Endothelial cell of umbilical vein (primary cell): Measurements from ENCODE around the gene MRPS34. TPM values are rescaled to one million over a fixed set of nuclear protein-coding genes. Genes with fewer than 3 reads are reported as not detected.

ENCODE experiments used
- BruUV-seq: library from RNA; stranded (reverse); fragments of 400-500 nt; replicated peaks from 2 replicates; lab custom pipeline; 2021; lab: Mats Ljungman, UMichigan
- CTCF ChIA-PET: fragments of 300-600, 350-600 bp; sonication (Branson Sonifier 250); formaldehyde crosslinking; loops from one replicate; lab custom pipeline; 2021; ENCODE audit warnings: antibody characterized with exemption, inconsistent platforms; lab: Charles Lee
- POLR2A ChIA-PET: fragments of 300-600, 350-600 bp; sonication (Branson Sonifier 250); formaldehyde crosslinking; loops from one replicate; lab custom pipeline; 2021; ENCODE audit warnings: antibody characterized with exemption, inconsistent platforms; lab: Charles Lee
- DNase-seq: peaks from one replicate; pipeline ENCODE4 v3.0.0-alpha.2; 2011; ENCODE audit warnings: low read depth, low spot score
- FAIRE-seq: peaks from 2 replicates; lab custom pipeline; 2011; peaks lifted over from hg19 to GRCh38; lab: Jason Lieb, UNC
- H2AFZ ChIP-seq: 2 replicates; pipeline ENCODE4 v1.6.0; 2012; ENCODE audit warnings: low read depth, low read length, control low read depth, inconsistent platforms
- H3K27ac ChIP-seq: 2 replicates; pipeline ENCODE4 v1.5.1; 2011; ENCODE audit warnings: low read depth, mild to moderate bottlenecking, control low read depth, low read length, moderate library complexity; ENCODE audit not compliant: insufficient read depth
- H3K27me3 ChIP-seq, 2 experiments: 2 replicates each; pipeline versions ENCODE4 v1.6.0 to v1.6.1; 2011; ENCODE audit warnings: low read length in 2 of 2, mixed read lengths in 1 of 2; ENCODE audit not compliant: control insufficient read depth in 2 of 2, insufficient read depth in 2 of 2
- H3K36me3 ChIP-seq, 2 experiments: 2 replicates in 1 of 2; 3 replicates in 1 of 2; pipeline ENCODE4 v1.5.1; 2011; ENCODE audit warnings: low read length in 2 of 2, mild to moderate bottlenecking in 1 of 2, moderate library complexity in 1 of 2; ENCODE audit not compliant: control insufficient read depth in 2 of 2, insufficient read depth in 2 of 2; ENCODE audit errors: extremely low read depth in 1 of 2
- H3K4me1 ChIP-seq: 3 replicates; pipeline ENCODE4 v1.5.1; 2011; ENCODE audit warnings: mild to moderate bottlenecking, low read length; ENCODE audit not compliant: control insufficient read depth, insufficient read depth; ENCODE audit errors: extremely low read depth
- H3K4me2 ChIP-seq: 2 replicates; pipeline ENCODE4 v1.6.1; 2011; ENCODE audit warnings: low read length, control low read depth, mixed read lengths; ENCODE audit not compliant: insufficient read depth
- H3K4me3 ChIP-seq, 3 experiments: fragments of 200-600 bp in 1 of 3; sonication (generic), shearing (Covaris generic) in 1 of 3; replicated peaks in 1 of 3; 2 replicates each; pipeline ENCODE4 v1.5.1; 2011 to 2016; ENCODE audit warnings: control low read depth in 3 of 3, low read length in 3 of 3, mild to moderate bottlenecking in 2 of 3, inconsistent platforms in 1 of 3, low read depth in 1 of 3, moderate library complexity in 1 of 3; ENCODE audit not compliant: insufficient read depth in 1 of 3
- H3K79me2 ChIP-seq: 2 replicates; pipeline ENCODE4 v1.6.0; 2012; ENCODE audit warnings: low read length, inconsistent platforms; ENCODE audit not compliant: control insufficient read depth, insufficient read depth
- H3K9ac ChIP-seq: replicated peaks from 2 replicates; pipeline ENCODE3; 2011; ENCODE audit warnings: low read length, control low read depth; ENCODE audit not compliant: insufficient read depth; ENCODE audit errors: extremely low read depth
- H3K9me1 ChIP-seq: replicated peaks from 3 replicates; pipeline ENCODE4 v1.6.0; 2011; ENCODE audit warnings: mild to moderate bottlenecking, low read length; ENCODE audit not compliant: control insufficient read depth, insufficient read depth; ENCODE audit errors: extremely low read depth
- H3K9me3 ChIP-seq: replicated peaks from 2 replicates; pipeline ENCODE4 v1.5.1; 2012; ENCODE audit warnings: low read length, inconsistent platforms; ENCODE audit not compliant: control insufficient read depth, insufficient read depth
- H4K20me1 ChIP-seq: replicated peaks from 2 replicates; pipeline ENCODE3; 2011; ENCODE audit warnings: mild to moderate bottlenecking, low read length; ENCODE audit not compliant: control insufficient read depth, insufficient read depth; ENCODE audit errors: extremely low read depth
- EZH2 ChIP-seq: IDR thresholded peaks from 2 replicates; pipeline ENCODE4 v1.6.1; 2012; ENCODE audit warnings: borderline replicate concordance, low read depth, mild to moderate bottlenecking, moderate library complexity, low read length, inconsistent platforms; ENCODE audit not compliant: severe bottlenecking
- FOS ChIP-seq: IDR thresholded peaks from 2 replicates; pipeline ENCODE4 v1.6.1; 2011; ENCODE audit warnings: mild to moderate bottlenecking, low read length, moderate library complexity, borderline replicate concordance; ENCODE audit not compliant: insufficient read depth
- GATA2 ChIP-seq: IDR thresholded peaks from 2 replicates; pipeline ENCODE4 v1.7.0; 2011; ENCODE audit warnings: low read depth, mild to moderate bottlenecking, moderate library complexity, mixed read lengths, low read length; ENCODE audit not compliant: insufficient read length, insufficient read depth
- JUN ChIP-seq: IDR thresholded peaks from 2 replicates; pipeline ENCODE4 v1.6.1; 2011; ENCODE audit warnings: borderline replicate concordance, low read depth; ENCODE audit not compliant: insufficient read length, insufficient read depth
- MYC ChIP-seq: IDR thresholded peaks from one replicate; pipeline ENCODE4 v1.6.1; 2011; ENCODE audit warnings: mild to moderate bottlenecking, low read depth, low read length
- POLR2AphosphoS5 ChIP-seq: IDR thresholded peaks from 2 replicates; pipeline ENCODE4 v1.6.1; 2012; ENCODE audit warnings: low read depth, mild to moderate bottlenecking, control low read depth, low read length, moderate library complexity; ENCODE audit not compliant: insufficient read depth
- dilution Hi-C: fragments of 300-500 bp; cut with MboI; formaldehyde crosslinking; loops from one replicate; pipeline ENCODE4 v1.15.0; 2019; ENCODE audit warnings: low sequenced_read_pairs; ENCODE audit not compliant: extremely low pct_ligation_motif_present
- intact Hi-C: fragments of 100-400 bp; cut with micrococcal nuclease; formaldehyde crosslinking; loops from one replicate; pipeline ENCODE4 v1.10.0; 2022
- polyA plus RNA-seq, 4 experiments: library from polyadenylated mRNA; depleted of rRNA in 3 of 4; stranded (reverse) in 3 of 4; unstranded in 1 of 4; fragments of >200 nt; gene quantifications; 2 replicates each; pipeline versions ENCODE4 v1.2.1 to v1.2.3, GENCODE V29; 2011 to 2012; ENCODE audit warnings: missing spikeins in 1 of 4
- total RNA-seq: library from RNA; stranded (reverse); gene quantifications from 2 replicates; pipeline ENCODE4 v1.2.3, GENCODE V29; 2021
- TF ChIP-seq, protein P1 (sequence below), 2 donors: IDR thresholded peaks; 1 replicate in 1 of 2; 2 replicates in 1 of 2; pipeline ENCODE4 v1.5.1; 2011; ENCODE audit warnings: low read length in 2 of 2, mild to moderate bottlenecking in 2 of 2, moderate library complexity in 2 of 2, control low read depth in 1 of 2, inconsistent platforms in 1 of 2, low read depth in 1 of 2; ENCODE audit not compliant: insufficient read depth in 1 of 2; ENCODE audit errors: extremely low read depth in 1 of 2

Gene MRPS34
- total and polyA plus RNA-seq, 2 donors (not counting 3 experiments of a cell fraction or from before 2014, with no cell fraction given), result 82.1 to 102 TPM

DNA sequence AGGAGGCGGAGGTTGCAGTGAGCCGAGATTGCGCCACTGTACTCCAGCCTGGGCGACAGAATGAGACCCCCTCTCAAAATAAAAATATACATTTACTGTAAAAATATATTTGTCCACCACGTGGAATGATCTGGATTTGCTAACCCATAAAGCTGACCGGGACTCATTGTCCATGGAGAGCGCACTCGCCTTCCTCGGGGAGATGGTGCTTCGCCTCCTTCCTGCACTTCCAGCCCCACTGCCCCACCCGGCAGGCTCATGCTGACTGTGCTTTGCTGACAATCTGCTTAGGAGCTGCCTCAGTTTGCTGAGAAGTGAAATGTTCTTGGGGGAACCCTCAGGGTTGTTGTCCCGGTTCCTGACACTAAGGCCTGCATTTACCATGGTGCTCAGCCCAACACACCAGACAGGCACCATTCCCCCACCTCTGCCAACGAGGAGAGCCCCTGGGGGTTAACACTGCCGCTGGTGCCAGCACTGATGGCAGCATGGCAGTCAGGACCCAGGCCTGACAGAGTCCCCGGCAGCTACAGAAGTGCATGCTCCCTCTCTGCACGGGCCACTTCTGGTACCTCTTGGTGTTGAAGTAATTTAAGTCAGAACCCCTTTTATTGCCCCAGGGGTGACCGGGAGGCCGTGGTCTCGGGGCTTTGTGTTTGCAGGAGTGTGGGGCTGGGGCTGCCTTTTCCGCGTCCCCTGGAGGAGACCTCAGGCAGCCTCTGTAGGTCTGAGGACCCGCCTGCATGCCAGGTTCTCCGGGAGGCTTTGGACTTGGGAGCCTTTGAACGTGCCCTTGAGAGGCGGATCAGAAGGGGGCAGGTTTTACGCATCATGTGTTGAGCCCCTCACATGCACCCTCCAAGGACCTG is 12.3 kb upstream of the MRPS34 start:
- Histone ChIP-seq H3K27ac (no peak overlapping the region), H3K27me3 (no peaks in the 10 kb centered on the region), H3K4me1 (peaks cover 14% of the 10 kb centered on the region), H3K79me2 (peaks cover 25% of the 10 kb centered on the region), H3K9me1 (no peaks in the 10 kb centered on the region), H2AFZ (no peak overlapping the region), H4K20me1 (no peaks in the 10 kb centered on the region), H3K4me2 (no peak overlapping the region), H3K36me3 (peaks cover 0 to 26% of the 10 kb centered on the region in 2 experiments), H3K9me3 (no peaks in the 10 kb centered on the region), H3K9ac (no peak overlapping the region), H3K4me3 (no peak overlapping the region)
- DNase-seq (no peak), FAIRE-seq (no peak)
- intact Hi-C loops, result loop anchor here (5.0 to 10.0 kb wide), 2 partner anchors 363 to 480 kb away; partner anchors contain the start of genes UBE2I and UQCC4
- TF ChIP-seq EZH2 (no peak), FOS (no peak), JUN (no peak), MYC (no peak), POLR2AphosphoS5 (no peak), GATA2 (no peak)
- TF ChIP-seq, protein P1, sequence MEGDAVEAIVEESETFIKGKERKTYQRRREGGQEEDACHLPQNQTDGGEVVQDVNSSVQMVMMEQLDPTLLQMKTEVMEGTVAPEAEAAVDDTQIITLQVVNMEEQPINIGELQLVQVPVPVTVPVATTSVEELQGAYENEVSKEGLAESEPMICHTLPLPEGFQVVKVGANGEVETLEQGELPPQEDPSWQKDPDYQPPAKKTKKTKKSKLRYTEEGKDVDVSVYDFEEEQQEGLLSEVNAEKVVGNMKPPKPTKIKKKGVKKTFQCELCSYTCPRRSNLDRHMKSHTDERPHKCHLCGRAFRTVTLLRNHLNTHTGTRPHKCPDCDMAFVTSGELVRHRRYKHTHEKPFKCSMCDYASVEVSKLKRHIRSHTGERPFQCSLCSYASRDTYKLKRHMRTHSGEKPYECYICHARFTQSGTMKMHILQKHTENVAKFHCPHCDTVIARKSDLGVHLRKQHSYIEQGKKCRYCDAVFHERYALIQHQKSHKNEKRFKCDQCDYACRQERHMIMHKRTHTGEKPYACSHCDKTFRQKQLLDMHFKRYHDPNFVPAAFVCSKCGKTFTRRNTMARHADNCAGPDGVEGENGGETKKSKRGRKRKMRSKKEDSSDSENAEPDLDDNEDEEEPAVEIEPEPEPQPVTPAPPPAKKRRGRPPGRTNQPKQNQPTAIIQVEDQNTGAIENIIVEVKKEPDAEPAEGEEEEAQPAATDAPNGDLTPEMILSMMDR (IDR thresholded peaks at IDR 0.05; ENCODE audit: extremely low read depth in 1 of 2, insufficient read depth in 1 of 2, low read depth in 1 of 2, low read length in 2 of 2), result no peak
- dilution Hi-C loops, result no loop called here
- no TSS peak for BruUV-seq
- ChIA-PET POLR2A (no interaction called here), CTCF (no interaction called here)
